Uterus (tissue), 2 donors: Measurements from ENCODE around the gene THPO.

Experiments
- POLR2A ChIP-seq, 2 donors: fragments of 450-650 bp; IDR thresholded peaks; one replicate each; pipeline ENCODE4 v1.6.1; 2016; ENCODE audit warnings: antibody characterized with exemption in 2 of 2, mild to moderate bottlenecking in 1 of 2, moderate library complexity in 1 of 2
- TF ChIP-seq, protein P1 (sequence below), 4 experiments: fragments of 200-600 bp in 2 of 4; fragments of 450-650 bp in 2 of 4; sonication (generic) in 2 of 4; IDR thresholded peaks; one replicate each; pipeline ENCODE4 v1.5.1; 2016 to 2019; ENCODE audit warnings: antibody characterized with exemption in 4 of 4, mild to moderate bottlenecking in 2 of 4, moderate library complexity in 1 of 4

DNA sequence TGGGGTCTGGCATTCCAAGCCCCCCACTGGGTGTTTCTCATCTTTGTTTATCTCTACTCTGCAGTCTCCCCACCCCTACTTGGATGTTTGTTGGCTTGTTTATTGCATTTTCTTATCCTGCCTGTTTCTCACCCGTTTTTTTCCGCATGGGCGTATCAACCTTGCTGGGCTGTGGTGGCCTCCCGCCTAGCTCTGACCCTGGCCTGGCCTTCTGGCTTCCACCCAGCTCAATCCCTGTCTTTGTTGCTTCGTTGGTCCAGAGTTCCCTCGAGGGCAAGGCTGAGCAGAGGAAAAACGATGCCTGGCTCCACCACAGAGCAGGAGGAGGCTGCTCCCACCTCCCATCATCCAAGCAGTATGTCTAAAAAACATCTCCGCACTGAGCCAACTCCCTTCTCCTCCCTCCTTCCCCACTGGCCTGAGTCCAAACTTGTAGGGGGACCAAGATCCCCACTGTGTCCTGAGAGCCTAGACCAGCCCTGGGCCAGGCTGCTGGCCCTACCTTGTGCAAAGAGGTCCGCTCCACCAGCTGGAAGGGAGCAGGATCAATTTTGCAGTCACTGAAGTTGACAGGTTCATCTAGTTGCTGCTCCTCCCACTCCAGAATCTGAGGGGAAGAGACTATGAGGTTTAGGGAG is 26.4 kb downstream of the THPO start:
- TF ChIP-seq POLR2A (IDR thresholded peaks at IDR 0.05): no peak
- TF ChIP-seq, protein P1, sequence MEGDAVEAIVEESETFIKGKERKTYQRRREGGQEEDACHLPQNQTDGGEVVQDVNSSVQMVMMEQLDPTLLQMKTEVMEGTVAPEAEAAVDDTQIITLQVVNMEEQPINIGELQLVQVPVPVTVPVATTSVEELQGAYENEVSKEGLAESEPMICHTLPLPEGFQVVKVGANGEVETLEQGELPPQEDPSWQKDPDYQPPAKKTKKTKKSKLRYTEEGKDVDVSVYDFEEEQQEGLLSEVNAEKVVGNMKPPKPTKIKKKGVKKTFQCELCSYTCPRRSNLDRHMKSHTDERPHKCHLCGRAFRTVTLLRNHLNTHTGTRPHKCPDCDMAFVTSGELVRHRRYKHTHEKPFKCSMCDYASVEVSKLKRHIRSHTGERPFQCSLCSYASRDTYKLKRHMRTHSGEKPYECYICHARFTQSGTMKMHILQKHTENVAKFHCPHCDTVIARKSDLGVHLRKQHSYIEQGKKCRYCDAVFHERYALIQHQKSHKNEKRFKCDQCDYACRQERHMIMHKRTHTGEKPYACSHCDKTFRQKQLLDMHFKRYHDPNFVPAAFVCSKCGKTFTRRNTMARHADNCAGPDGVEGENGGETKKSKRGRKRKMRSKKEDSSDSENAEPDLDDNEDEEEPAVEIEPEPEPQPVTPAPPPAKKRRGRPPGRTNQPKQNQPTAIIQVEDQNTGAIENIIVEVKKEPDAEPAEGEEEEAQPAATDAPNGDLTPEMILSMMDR (IDR thresholded peaks at IDR 0.05): no peak
